Measurements from ENCODE around the gene FLAD1.

- TF ChIP-seq, protein P1, sequence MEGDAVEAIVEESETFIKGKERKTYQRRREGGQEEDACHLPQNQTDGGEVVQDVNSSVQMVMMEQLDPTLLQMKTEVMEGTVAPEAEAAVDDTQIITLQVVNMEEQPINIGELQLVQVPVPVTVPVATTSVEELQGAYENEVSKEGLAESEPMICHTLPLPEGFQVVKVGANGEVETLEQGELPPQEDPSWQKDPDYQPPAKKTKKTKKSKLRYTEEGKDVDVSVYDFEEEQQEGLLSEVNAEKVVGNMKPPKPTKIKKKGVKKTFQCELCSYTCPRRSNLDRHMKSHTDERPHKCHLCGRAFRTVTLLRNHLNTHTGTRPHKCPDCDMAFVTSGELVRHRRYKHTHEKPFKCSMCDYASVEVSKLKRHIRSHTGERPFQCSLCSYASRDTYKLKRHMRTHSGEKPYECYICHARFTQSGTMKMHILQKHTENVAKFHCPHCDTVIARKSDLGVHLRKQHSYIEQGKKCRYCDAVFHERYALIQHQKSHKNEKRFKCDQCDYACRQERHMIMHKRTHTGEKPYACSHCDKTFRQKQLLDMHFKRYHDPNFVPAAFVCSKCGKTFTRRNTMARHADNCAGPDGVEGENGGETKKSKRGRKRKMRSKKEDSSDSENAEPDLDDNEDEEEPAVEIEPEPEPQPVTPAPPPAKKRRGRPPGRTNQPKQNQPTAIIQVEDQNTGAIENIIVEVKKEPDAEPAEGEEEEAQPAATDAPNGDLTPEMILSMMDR (IDR thresholded peaks at IDR 0.05), result no peak
- no peak for TF ChIP-seq EP300 (IDR thresholded peaks at IDR 0.05)
These were observed 43.4 kb downstream of the FLAD1 start for GRCh38 chr1:155026588-155026987.

Measured in tibial nerve (tissue), 4 donors.